RWPE1 (cell line): ENCODE measurements around the gene SLC29A3.

Experiments
- CTCF ChIA-PET: fragments of 350-600 bp; sonication (Branson Sonifier 250); formaldehyde crosslinking; extraction: SDS; loops from one replicate; lab custom pipeline; 2021; lab: Yijun Ruan, JAX
- POLR2A ChIA-PET: fragments of 400-600 bp; formaldehyde crosslinking; extraction: SDS; loops from one replicate; lab custom pipeline; 2020; ENCODE audit warnings: antibody characterized with exemption; ENCODE audit not compliant: low non-redundant PET; lab: Yijun Ruan, JAX
- DNase-seq: peaks from one replicate; pipeline ENCODE4 v3.0.0; 2012; ENCODE audit warnings: low spot score
- H3K27ac ChIP-seq: fragments of 450-650 bp; 2 replicates; pipeline ENCODE4 v1.5.1; 2017
- TF ChIP-seq, protein P1 (sequence below): fragments of 450-650 bp; conservative IDR thresholded peaks from 2 replicates; pipeline ENCODE4 v1.5.1; 2017; ENCODE audit warnings: low read depth, mild to moderate bottlenecking

The SLC29A3 gene

DNA sequence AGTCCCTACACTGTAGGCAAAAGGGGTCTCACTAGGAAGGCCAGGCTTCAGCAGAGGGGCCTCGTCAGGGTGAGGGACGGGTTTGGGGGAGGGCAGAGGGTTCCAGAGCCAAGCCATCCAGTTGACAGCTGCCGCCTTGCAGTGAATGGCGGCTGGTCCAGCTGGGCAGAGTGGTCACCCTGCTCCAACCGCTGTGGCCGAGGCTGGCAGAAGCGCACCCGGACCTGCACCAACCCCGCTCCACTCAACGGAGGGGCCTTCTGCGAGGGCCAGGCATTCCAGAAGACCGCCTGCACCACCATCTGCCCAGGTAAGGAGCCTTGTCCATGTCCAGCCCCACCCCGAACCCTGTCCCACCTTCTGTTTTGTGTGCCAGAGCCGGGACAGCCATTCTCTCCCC, 31.6 kb upstream of the SLC29A3 start:
- TF ChIP-seq, protein P1, sequence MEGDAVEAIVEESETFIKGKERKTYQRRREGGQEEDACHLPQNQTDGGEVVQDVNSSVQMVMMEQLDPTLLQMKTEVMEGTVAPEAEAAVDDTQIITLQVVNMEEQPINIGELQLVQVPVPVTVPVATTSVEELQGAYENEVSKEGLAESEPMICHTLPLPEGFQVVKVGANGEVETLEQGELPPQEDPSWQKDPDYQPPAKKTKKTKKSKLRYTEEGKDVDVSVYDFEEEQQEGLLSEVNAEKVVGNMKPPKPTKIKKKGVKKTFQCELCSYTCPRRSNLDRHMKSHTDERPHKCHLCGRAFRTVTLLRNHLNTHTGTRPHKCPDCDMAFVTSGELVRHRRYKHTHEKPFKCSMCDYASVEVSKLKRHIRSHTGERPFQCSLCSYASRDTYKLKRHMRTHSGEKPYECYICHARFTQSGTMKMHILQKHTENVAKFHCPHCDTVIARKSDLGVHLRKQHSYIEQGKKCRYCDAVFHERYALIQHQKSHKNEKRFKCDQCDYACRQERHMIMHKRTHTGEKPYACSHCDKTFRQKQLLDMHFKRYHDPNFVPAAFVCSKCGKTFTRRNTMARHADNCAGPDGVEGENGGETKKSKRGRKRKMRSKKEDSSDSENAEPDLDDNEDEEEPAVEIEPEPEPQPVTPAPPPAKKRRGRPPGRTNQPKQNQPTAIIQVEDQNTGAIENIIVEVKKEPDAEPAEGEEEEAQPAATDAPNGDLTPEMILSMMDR, result no peak
- CTCF ChIA-PET, result interaction anchor here (0.7 to 1.0 kb wide), 2 partner anchors 17 to 78 kb away, joined by 3 to 5 read pairs; no protein-coding TSS in a partner anchor
- no peak for DNase-seq
- POLR2A ChIA-PET, result no interaction called here
- H3K27ac ChIP-seq, result no peak overlapping the region

DNA sequence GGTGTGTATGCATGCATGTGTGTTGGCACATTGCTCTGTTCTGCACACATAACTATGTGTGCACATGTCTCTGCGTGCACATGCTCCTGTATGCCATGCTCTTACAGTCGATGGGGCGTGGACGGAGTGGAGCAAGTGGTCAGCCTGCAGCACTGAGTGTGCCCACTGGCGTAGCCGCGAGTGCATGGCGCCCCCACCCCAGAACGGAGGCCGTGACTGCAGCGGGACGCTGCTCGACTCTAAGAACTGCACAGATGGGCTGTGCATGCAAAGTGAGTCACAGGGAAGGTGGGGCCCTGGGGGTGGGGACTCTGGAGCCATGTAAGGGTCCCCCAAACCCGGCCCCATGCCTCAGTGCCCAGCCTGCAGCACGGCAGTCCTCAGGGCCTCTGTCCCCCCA, 30.6 kb upstream of the SLC29A3 start:
- DNase-seq, result no peak
- ChIA-PET CTCF (no interaction called here), POLR2A (no interaction called here)
- TF ChIP-seq, protein P1, result no peak
- no peak overlapping the region for H3K27ac ChIP-seq

DNA sequence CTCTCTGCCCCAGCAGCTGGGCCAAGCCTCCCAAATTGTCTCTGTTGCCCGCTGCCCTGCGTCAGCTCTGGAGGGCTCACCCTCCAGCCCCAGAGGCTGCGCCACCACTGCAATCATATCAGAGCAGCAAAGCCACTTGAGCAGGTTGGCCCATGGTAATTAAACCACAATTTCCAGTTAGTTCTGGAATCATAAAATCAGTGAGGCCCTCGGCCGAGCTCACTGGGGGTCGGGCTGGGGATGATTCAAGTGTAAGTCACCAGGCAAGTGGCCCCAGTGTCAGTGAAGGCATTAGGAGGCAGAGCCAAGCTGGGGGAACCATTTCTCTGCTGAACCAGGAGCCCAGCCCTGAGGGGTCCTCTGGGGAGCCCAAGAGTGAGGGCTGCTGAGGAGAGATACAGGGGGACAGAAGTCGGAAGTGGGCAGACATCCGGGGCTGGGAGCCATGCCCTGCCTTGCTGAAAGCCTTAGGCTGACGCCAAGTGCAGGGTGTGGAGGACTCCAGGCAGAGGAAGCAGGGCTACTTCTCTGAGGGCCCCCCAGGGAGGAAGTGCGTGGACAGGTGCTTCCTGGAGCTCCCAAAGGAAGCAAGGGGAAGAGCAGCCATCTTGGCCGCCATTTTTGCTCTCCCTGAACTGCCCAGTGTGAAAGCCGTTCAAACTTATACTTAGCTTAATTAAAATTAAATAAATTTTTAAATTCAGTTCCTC, 29.5 kb upstream of the SLC29A3 start:
- TF ChIP-seq, protein P1, result no peak
- no peak for DNase-seq
- POLR2A ChIA-PET, result no interaction called here
- CTCF ChIA-PET, result interaction anchor here (0.7 kb wide), 1 partner anchor 31 kb away, joined by 3 read pairs; no protein-coding TSS in a partner anchor
- H3K27ac ChIP-seq, result no peak overlapping the region

DNA sequence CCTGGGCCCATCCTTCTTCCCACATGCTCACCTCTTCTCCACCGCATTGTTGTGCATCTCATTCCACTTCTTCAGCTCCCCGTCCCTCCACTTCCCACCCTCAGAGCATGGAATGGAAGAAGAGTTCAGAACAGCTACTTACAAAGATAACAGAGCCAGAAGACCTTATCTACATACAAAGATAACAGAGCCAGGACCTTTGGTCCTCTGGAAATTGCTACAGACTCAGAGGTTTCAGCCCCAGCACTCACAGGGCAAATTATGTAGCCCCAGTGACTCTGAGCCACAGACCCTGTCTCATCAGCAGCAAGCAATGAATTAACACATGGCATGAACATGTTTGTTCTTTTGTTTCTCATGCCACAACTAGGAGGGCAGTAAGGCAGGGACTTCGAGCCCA, 28.7 kb upstream of the SLC29A3 start:
- ChIA-PET CTCF (interaction anchor here (0.7 kb wide), 1 partner anchor 32 kb away, joined by 3 read pairs; no protein-coding TSS in a partner anchor), POLR2A (no interaction called here)
- no peak for DNase-seq
- H3K27ac ChIP-seq, result no peak overlapping the region
- TF ChIP-seq, protein P1, result no peak

DNA sequence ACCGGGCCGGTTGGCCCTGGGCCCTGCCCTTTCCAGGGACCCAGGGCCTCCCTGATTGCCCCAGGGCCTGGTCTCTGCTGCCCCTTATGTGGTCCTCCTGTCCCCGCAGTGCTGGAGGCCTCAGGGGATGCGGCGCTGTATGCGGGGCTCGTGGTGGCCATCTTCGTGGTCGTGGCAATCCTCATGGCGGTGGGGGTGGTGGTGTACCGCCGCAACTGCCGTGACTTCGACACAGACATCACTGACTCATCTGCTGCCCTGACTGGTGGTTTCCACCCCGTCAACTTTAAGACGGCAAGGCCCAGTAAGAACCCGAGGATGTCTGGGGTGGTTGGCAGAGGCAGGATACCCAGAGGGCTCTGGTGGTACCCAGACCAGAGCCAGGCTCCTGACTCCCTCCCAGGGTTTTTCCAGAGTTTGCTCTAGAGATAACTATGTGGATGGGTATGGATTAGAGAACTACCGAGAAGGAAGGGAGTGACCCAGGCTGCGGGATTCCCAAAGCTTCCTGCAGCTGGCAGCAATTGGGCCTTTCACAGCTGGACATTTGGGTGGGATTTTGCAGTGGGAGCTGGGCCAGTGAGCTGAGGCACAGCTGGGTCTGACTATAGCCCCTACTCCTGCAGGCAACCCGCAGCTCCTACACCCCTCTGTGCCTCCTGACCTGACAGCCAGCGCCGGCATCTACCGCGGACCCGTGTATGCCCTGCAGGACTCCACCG, 28.1 kb upstream of the SLC29A3 start:
- CTCF ChIA-PET, result no interaction called here
- DNase-seq, result no peak
- H3K27ac ChIP-seq, result 0 out of 2 replicates have a peak overlapping the region, but pooled peaks have one; percentile 10
- TF ChIP-seq, protein P1, result no peak
- POLR2A ChIA-PET, result no interaction called here

DNA sequence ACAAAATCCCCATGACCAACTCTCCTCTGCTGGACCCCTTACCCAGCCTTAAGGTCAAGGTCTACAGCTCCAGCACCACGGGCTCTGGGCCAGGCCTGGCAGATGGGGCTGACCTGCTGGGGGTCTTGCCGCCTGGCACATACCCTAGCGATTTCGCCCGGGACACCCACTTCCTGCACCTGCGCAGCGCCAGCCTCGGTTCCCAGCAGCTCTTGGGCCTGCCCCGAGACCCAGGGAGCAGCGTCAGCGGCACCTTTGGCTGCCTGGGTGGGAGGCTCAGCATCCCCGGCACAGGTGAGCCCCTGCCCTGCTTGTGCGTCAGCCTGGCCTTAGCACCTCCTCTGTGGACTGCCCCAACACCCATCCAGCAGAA, 27.5 kb upstream of the SLC29A3 start:
- no peak for DNase-seq
- ChIA-PET CTCF (no interaction called here), POLR2A (no interaction called here)
- TF ChIP-seq, protein P1, result no peak
- H3K27ac ChIP-seq, result peak overlapping the region; percentile 10; the same call in 1 of the 2 replicates
